Esophagus squamous epithelium (tissue), 5 donors: ENCODE results near the gene FIGN. TPM values are rescaled to one million over a fixed set of nuclear protein-coding genes. Genes with fewer than 3 reads are reported as not detected.

Experiments
- DNase-seq: peaks from one replicate; lab custom pipeline; 2025; lab: John Stamatoyannopoulos, UW
- H3K27ac ChIP-seq, 4 donors: fragments of 200-600 bp; sonication (generic); one replicate each; pipeline ENCODE4 v1.5.1; 2016 to 2019; ENCODE audit warnings: mild to moderate bottlenecking in 1 of 4
- H3K27me3 ChIP-seq, 4 donors: fragments of 200-600 bp; sonication (generic); 1 replicate in 3 of 4; 2 replicates in 1 of 4; pipeline versions ENCODE4 v1.5.1 to v1.6.0; 2017 to 2021; ENCODE audit warnings: antibody characterized with exemption in 1 of 4
- H3K36me3 ChIP-seq, 3 donors: fragments of 200-600 bp; sonication (generic); one replicate each; pipeline ENCODE4 v1.5.1; 2016 to 2019
- H3K4me1 ChIP-seq, 3 donors: fragments of 200-600 bp; sonication (generic); one replicate each; pipeline ENCODE4 v1.5.1; 2017 to 2019
- H3K4me3 ChIP-seq, 4 donors: fragments of 200-600 bp; sonication (generic); 1 replicate in 3 of 4; 2 replicates in 1 of 4; pipeline ENCODE4 v1.5.1; 2016 to 2019; ENCODE audit warnings: mild to moderate bottlenecking in 2 of 4, moderate library complexity in 1 of 4
- H3K9me3 ChIP-seq, 3 donors: fragments of 200-600 bp; sonication (generic); one replicate each; pipeline ENCODE4 v1.5.1; 2016 to 2019
- POLR2A ChIP-seq, 4 donors: fragments of 450-650 bp; IDR thresholded peaks; one replicate each; pipeline ENCODE4 v1.6.1; 2017; ENCODE audit warnings: antibody characterized with exemption in 4 of 4, mild to moderate bottlenecking in 4 of 4, moderate library complexity in 3 of 4
- WGBS, 2 donors: methylation state at CpG; one replicate each; pipeline ENCODE4 v1.1.5; 2018; 5-methylcytosine and 5-hydroxymethylcytosine counted together
- intact Hi-C: fragments of 100-400 bp; cut with DNase I; formaldehyde crosslinking; loops from one replicate; pipeline ENCODE4 v1.15.0; 2022
- total RNA-seq, 4 donors: library from RNA; depleted of rRNA; stranded (reverse); fragments of >200 nt; gene quantifications; one replicate each; pipeline ENCODE4 v1.1.0, GENCODE V29; 2016
- TF ChIP-seq, protein P1 (sequence below), 6 experiments: fragments of 450-650 bp in 4 of 6; fragments of 200-600 bp in 2 of 6; sonication (generic) in 2 of 6; IDR thresholded peaks; one replicate each; pipeline ENCODE4 v1.5.1; 2016 to 2019; ENCODE audit warnings: antibody characterized with exemption in 6 of 6, mild to moderate bottlenecking in 4 of 6, moderate library complexity in 4 of 6
- donor health status: DM: yes; HTN: yes; CAD: no.

The FIGN gene
- total RNA-seq, 4 donors from 2014 or later: 0.38 to 2.1 (median 1.8) TPM

DNA sequence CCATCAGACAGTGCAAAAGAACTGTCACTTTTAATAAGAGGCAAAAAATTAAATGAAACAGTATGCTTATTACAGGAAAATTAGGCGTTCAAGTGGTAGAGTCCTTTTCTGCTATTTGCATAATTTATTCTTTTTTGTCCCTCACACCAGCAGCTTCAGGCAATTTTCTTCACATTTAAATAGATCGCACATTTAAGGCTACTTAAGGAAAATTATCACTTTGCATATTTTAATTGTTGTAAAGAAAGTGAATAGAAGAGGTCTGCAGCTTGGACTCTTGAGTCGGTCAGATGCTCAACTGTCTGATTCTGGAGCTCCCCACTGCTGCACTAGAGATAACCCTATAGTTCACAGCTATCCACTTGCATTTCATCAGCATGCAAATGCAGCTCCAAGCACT, 141.3 kb downstream of the FIGN start:
- Histone ChIP-seq H3K4me3 (no peak overlapping the region), H3K4me1 (no peaks in the 10 kb centered on the region), H3K27me3 (no peaks in the 10 kb centered on the region), H3K27ac (no peak overlapping the region), H3K9me3 (no peaks in the 10 kb centered on the region), H3K36me3 (no peaks in the 10 kb centered on the region)
- WGBS, 2 donors: 81 to 82% methylated on average over 3 of the region's 3 CpGs
- TF ChIP-seq, protein P1, sequence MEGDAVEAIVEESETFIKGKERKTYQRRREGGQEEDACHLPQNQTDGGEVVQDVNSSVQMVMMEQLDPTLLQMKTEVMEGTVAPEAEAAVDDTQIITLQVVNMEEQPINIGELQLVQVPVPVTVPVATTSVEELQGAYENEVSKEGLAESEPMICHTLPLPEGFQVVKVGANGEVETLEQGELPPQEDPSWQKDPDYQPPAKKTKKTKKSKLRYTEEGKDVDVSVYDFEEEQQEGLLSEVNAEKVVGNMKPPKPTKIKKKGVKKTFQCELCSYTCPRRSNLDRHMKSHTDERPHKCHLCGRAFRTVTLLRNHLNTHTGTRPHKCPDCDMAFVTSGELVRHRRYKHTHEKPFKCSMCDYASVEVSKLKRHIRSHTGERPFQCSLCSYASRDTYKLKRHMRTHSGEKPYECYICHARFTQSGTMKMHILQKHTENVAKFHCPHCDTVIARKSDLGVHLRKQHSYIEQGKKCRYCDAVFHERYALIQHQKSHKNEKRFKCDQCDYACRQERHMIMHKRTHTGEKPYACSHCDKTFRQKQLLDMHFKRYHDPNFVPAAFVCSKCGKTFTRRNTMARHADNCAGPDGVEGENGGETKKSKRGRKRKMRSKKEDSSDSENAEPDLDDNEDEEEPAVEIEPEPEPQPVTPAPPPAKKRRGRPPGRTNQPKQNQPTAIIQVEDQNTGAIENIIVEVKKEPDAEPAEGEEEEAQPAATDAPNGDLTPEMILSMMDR (IDR thresholded peaks at IDR 0.05): no peak
- no peak for TF ChIP-seq POLR2A (IDR thresholded peaks at IDR 0.05)
- no peak for DNase-seq
- intact Hi-C loops: no loop called here

DNA sequence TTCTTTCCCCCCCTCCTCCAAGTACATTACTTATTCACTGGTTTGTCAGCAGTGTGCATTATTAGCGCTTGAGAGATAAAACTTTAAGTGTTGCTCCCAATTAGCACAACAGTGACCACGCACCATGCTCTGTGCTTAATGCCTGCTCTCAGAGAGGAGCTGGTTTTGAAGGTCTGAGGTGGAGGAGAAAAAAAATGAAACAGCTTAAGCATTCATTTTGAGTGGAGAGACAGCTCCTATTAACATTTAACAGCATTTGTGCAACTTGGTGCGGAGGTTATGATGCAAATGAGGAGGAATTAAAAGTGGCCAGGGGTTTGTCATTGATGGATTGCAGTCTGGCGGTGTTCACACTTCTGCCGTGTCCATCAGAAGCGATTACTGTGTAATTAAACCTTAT, 141.8 kb downstream of the FIGN start:
- H3K4me3 ChIP-seq: no peak overlapping the region
- no peaks in the 10 kb centered on the region for H3K36me3 ChIP-seq
- DNase-seq: no peak
- no peaks in the 10 kb centered on the region for H3K9me3 ChIP-seq
- H3K4me1 ChIP-seq: no peaks in the 10 kb centered on the region
- intact Hi-C loops: no loop called here
- no peak overlapping the region for H3K27ac ChIP-seq
- 69 to 87% methylated on average over 6 of the region's 6 CpGs for WGBS, 2 donors
- no peaks in the 10 kb centered on the region for H3K27me3 ChIP-seq
- no peak for TF ChIP-seq POLR2A (IDR thresholded peaks at IDR 0.05)
- TF ChIP-seq, protein P1 (IDR thresholded peaks at IDR 0.05): no peak

DNA sequence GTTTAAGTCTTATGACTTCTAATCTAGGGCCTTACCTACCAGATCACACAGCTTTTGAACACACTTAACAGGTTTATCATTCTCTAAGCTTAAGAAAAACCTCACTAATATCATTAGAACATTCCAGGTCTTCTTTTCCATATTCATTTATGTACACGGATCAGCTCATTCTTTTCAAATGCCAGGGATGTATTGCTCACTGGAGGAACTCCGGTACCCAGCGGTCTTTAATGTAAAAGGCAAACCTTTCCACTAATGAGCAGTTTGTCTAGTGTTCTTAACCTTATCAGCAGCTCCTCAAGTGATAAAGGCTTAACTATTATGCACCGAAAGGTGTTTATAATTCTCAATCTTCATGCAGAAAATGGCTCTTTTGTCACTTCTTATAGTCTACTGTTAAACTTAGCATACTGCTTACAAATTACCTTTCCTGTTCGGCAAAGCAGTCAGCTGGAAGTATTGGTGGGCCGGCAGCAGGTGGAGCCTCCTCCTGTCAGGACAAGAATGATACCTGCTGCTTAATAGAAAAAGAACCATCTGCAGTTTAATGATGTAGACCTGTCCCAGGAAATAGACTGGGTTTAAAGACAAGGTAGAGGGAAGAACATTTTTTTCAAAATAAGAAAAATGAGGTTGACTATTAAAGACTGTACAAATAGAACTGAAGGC, 142.7 kb downstream of the FIGN start:
- no peak overlapping the region for H3K27ac ChIP-seq
- no peak for DNase-seq
- H3K4me3 ChIP-seq: no peak overlapping the region
- H3K27me3 ChIP-seq: no peaks in the 10 kb centered on the region
- H3K36me3 ChIP-seq: no peaks in the 10 kb centered on the region
- 71 to 91% methylated on average over 5 to 6 of the region's 6 CpGs for WGBS, 2 donors
- no peak for TF ChIP-seq POLR2A (IDR thresholded peaks at IDR 0.05)
- TF ChIP-seq, protein P1 (IDR thresholded peaks at IDR 0.05): no peak
- intact Hi-C loops: no loop called here
- no peaks in the 10 kb centered on the region for H3K4me1 ChIP-seq
- no peaks in the 10 kb centered on the region for H3K9me3 ChIP-seq

DNA sequence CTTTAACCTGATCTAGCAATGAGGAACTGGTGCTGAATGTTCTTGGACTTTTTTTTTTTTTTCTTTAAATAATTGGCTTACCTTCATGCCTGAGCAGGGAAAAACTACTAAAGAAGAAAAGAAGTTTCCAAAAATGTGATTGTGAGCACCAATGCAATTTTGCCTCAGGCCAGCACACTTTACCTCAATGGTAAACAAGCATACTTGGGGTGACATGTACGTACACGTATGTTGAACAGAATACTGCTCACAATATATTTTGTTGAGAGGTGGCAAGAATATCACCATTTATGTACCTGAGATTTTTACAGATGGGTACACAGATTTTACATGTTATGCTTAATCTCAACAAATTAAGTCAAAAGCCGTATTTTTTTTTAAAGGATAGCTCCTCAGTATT, 144.3 kb downstream of the FIGN start:
- H3K4me1 ChIP-seq: no peaks in the 10 kb centered on the region
- intact Hi-C loops: no loop called here
- TF ChIP-seq, protein P1 (IDR thresholded peaks at IDR 0.05): no peak
- TF ChIP-seq POLR2A (IDR thresholded peaks at IDR 0.05): no peak
- no peak overlapping the region for H3K4me3 ChIP-seq
- H3K27me3 ChIP-seq: no peaks in the 10 kb centered on the region
- 26 to 49% methylated on average over 3 of the region's 3 CpGs for WGBS, 2 donors
- no peak for DNase-seq
- no peaks in the 10 kb centered on the region for H3K36me3 ChIP-seq
- H3K9me3 ChIP-seq: no peaks in the 10 kb centered on the region
- H3K27ac ChIP-seq: no peak overlapping the region

DNA sequence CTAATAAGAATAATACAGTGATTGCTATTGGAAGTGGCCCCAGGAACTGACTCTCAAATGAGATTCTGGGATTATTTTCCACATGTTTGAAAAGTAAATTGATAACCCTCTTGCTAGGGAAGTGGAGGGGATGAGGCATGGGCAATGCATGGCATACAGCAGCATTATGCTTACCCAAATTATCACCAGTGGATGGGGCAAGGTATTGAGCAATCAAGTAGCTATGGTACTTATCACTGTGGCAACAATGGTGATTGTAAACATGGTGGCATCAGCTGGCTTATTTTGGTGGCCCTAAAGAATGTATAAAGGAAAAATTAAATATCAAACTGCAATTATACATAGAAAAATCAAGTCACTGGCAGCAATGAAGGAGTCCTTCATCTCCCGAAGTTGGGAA, 155.1 kb downstream of the FIGN start:
- Histone ChIP-seq H3K9me3 (no peaks in the 10 kb centered on the region), H3K27ac (no peak overlapping the region), H3K36me3 (no peaks in the 10 kb centered on the region), H3K27me3 (no peaks in the 10 kb centered on the region), H3K4me3 (no peak overlapping the region), H3K4me1 (no peaks in the 10 kb centered on the region)
- TF ChIP-seq POLR2A (IDR thresholded peaks at IDR 0.05): no peak
- TF ChIP-seq, protein P1 (IDR thresholded peaks at IDR 0.05): no peak
- WGBS, 2 donors: 92 to 100% methylated on average over 1 of the region's 1 CpG
- intact Hi-C loops: no loop called here
- no peak for DNase-seq
